ENCODE data around the gene MROH9.
A peak's percentile ranks its signal among the peaks of the same experiment; 100 is the strongest.

Gene MROH9

DNA sequence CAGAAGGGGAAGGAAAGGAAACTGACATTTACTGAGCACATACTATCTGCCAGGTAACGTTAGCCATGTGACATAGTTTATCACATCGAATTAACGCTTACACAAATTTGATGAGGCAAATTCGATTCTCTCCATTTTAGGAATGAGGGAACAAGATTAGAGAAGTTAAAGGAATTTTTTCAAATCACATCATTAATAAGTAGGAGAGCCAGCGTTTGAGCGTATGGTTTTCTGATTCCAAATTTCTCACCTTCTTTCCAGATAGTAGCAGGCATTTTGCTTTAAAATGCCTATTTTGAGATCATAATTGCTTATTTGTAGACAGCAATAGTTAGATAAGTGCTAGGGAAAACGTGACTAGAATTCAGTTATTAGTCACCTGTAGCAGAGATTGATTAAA lies 174.6 kb downstream of the MROH9 start:
- TF ChIP-seq, protein P1, sequence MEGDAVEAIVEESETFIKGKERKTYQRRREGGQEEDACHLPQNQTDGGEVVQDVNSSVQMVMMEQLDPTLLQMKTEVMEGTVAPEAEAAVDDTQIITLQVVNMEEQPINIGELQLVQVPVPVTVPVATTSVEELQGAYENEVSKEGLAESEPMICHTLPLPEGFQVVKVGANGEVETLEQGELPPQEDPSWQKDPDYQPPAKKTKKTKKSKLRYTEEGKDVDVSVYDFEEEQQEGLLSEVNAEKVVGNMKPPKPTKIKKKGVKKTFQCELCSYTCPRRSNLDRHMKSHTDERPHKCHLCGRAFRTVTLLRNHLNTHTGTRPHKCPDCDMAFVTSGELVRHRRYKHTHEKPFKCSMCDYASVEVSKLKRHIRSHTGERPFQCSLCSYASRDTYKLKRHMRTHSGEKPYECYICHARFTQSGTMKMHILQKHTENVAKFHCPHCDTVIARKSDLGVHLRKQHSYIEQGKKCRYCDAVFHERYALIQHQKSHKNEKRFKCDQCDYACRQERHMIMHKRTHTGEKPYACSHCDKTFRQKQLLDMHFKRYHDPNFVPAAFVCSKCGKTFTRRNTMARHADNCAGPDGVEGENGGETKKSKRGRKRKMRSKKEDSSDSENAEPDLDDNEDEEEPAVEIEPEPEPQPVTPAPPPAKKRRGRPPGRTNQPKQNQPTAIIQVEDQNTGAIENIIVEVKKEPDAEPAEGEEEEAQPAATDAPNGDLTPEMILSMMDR (IDR thresholded peaks at IDR 0.05; ENCODE audit: low read depth, low read length) = no peak
- DNase-seq (ENCODE audit: low read depth in 2 of 2) = no peak
- no peak overlapping the region for H3K4me3 ChIP-seq (replicated peaks in 1 of 2; ENCODE audit: low read depth in 2 of 2, low read length in 2 of 2)

GRCh38 chr1:171110621-171111326 lies 175.4 kb downstream of the MROH9 start:
- TF ChIP-seq, protein P1 (IDR thresholded peaks at IDR 0.05; ENCODE audit: low read depth, low read length) = no peak
- no peak overlapping the region for H3K4me3 ChIP-seq (replicated peaks in 1 of 2; ENCODE audit: low read depth in 2 of 2, low read length in 2 of 2)
- peak; percentile 75 to 76 for DNase-seq (ENCODE audit: low read depth in 2 of 2)

DNA sequence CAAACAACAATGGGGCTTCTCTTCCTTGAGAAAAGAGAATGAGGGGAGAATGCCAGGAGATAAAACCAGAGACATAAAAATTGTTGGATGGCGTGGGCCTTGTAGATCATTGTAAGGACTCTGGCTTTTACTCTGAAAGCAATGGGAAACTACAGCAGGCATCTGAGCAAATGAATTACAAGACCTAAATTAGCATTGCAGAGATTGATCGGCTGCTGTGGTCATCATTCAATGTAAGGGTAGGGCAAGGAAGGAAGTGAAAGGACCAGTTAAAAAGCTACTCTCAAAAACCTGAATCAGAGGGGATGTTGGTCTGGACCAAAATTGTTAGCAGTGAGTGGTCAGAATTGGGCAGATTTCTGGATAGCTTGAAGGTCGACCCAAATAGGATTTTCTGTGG lies 176.8 kb downstream of the MROH9 start:
- no peak overlapping the region for H3K4me3 ChIP-seq (replicated peaks in 1 of 2; ENCODE audit: low read depth in 2 of 2, low read length in 2 of 2)
- DNase-seq (ENCODE audit: low read depth in 2 of 2) = no peak
- TF ChIP-seq, protein P1 (IDR thresholded peaks at IDR 0.05; ENCODE audit: low read depth, low read length) = no peak

GRCh38 chr1:171113382-171113781 lies 178.0 kb downstream of the MROH9 start:
- TF ChIP-seq, protein P1 (IDR thresholded peaks at IDR 0.05; ENCODE audit: low read depth, low read length) = no peak
- peak in 1 of 2 donors; percentile 19 for DNase-seq (ENCODE audit: low read depth in 2 of 2)

More at GRCh38 chr1:171113382-171113781, 178.0 kb downstream of the MROH9 start:
- H3K4me3 ChIP-seq (replicated peaks in 1 of 2; ENCODE audit: low read depth in 2 of 2, low read length in 2 of 2) = no peak overlapping the region
